GM12873 (cell line): ENCODE results near the gene ASB13.

Source experiments
- TF ChIP-seq, protein P1 (sequence below): IDR thresholded peaks from 2 replicates; pipeline ENCODE4 v1.5.1; 2012; ENCODE audit warnings: low read depth, mild to moderate bottlenecking, moderate library complexity, low read length, control low read depth; ENCODE audit not compliant: insufficient read depth; ENCODE audit errors: missing control alignments

The ASB13 gene

DNA sequence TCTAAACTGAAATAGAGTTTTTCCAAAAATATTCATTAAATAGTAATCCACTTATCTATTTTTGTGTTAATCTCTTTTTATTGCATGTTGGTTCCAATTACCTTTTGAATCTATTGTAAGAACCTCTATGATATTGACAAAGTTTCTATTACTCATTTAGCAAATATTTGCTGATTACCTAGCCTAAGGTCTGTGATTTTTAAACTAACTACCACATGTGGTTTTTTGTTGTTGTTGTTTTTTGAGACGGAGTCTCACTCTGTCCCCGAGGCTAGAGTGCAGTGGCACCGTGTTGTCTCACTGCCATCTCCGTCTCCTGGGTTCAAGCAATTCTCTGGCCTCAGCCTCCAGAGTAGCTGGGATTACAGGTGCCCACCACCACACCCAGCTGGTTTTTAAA lies 2.0 kb upstream of the ASB13 start:
- TF ChIP-seq, protein P1, sequence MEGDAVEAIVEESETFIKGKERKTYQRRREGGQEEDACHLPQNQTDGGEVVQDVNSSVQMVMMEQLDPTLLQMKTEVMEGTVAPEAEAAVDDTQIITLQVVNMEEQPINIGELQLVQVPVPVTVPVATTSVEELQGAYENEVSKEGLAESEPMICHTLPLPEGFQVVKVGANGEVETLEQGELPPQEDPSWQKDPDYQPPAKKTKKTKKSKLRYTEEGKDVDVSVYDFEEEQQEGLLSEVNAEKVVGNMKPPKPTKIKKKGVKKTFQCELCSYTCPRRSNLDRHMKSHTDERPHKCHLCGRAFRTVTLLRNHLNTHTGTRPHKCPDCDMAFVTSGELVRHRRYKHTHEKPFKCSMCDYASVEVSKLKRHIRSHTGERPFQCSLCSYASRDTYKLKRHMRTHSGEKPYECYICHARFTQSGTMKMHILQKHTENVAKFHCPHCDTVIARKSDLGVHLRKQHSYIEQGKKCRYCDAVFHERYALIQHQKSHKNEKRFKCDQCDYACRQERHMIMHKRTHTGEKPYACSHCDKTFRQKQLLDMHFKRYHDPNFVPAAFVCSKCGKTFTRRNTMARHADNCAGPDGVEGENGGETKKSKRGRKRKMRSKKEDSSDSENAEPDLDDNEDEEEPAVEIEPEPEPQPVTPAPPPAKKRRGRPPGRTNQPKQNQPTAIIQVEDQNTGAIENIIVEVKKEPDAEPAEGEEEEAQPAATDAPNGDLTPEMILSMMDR, result no peak

DNA sequence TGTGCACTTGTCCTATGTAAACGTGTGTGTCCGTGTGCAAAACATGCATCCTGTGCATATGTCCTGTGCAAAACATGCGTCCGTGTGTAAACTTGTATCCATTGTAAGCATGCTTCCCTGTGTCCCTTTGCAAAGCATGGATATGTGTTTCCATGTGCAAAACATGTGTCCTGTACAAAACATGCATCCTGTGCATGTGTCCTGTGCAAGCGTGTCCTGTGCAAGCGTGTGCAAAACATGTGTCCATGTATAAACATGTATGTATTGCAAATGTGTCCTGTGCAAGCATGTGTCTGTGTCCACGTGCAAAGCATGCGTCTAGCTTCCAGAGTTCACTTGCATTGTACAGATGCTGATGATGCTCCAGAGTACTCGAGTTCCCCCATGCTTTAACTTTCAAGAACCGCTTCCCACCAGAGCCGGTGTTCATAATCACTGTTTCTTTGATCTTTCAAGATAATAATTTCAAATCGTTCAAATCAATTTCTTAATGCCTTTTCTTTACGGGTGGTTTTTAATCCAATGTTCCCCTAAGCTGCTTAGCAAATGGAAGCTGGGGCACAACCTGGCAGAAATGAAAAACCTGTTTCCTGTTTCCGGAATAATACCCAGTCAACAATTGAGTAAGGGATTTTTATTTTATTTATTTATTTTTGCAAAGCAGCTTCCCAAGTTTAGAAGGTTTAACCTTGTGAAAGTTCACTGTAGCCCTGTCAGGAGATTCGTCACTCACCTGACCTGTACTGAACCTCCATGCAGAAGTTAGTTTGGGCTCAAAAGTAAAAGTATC lies 641 bp upstream of the ASB13 start:
- TF ChIP-seq, protein P1, result no peak

DNA sequence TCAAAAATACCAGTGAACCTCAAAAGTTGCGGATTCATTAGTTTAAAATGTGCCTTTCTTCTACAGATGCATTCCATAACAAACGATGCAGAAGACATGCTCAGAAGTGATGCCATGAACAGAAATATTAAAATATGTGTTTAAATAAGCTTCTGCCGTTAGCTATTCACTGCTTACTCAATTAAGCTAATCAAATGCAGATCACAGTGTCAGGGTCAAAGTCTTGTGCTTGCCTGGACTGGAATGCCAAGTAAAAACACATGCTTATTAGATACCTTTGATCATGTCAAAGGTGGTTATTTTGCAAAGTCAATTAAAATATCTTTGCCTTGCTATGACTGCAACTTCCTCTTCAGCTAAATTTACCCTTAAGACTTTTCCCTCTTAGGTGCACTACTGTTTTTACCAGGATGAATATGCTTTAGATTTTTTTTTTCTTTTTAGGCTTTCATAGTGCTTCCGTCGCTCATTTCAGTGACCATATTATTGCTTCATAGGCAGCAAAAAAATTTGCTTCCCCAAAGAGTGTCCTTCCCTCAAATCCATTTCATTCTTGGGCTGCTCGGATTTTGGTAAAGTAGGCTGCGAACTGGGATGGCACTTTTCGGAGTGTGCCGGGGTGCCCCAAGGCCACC lies 905 bp downstream of the ASB13 start:
- TF ChIP-seq, protein P1, result no peak

DNA sequence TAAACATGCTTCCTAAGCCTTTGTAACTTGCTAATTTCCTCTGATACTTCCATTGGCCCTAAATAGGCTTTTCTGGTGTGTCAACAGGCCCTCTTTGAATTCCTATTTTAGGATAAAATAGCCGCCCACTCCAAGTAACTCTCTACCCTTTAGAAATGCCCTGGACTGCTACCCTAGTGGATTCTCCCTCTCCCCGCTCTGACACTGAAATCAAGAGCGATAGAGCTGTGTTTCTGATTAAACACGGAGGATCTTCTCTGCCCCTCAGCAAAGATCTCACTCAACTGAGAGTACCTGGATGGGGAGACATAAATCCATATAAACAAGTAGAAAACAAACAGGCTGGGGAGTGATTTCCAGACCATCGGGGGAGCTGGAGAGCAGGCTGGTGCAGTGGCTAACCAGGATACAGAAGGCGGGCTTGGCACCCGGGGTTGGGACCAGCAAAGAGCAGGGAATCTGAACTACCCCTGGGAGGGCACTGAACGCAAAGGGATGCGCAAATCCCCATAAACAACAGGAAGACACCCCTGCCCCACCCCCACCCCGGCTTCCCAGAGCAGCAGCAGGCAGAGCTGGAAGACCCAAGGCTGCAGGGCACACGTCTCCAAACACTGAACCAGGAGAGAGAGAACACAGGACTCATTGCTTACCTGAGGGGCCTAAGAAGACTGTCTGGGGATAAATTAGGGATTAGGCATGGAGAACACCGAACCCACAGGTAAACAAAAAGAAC lies 2.5 kb downstream of the ASB13 start:
- TF ChIP-seq, protein P1, result no peak

DNA sequence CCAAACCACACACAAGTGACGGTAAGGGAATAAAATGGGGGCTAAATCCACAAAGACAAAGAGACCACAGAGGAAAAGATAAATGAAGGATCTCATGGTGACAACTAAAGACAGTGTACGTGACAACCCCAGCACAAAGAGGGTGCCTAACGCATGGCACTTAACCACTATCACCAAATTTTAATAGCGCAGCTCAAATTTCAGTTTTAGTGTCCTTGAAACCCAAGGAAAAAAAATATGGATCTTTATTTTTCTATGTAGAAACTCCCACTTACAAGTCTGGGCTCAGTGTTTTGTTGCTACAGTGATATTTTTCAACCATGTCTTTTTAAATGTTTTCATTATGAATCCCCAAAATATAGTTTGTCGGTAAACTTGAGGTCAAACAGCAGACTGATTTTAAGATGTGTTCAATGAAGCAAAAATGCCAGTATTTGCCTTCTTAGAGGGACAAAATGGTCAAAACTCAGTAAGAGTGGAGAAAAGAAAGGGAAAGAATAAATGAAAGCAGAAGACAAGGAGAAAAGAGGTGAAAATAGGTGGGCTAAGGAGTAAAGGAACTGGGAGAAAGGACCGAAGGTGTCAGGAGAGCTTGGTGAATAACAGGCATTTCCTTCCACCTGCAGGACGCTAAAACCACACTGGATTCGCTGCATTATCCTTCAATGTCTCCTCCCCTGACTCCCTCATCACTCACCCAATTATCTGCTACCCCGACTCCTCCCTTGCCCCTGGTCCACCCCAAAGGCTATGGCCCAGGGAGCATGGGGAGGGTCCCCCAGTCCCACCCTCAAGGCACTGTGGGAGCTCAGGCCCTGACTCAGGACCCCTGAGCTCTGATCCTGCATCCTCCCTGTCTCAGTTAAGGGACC lies 3.5 kb downstream of the ASB13 start:
- TF ChIP-seq, protein P1, result no peak

DNA sequence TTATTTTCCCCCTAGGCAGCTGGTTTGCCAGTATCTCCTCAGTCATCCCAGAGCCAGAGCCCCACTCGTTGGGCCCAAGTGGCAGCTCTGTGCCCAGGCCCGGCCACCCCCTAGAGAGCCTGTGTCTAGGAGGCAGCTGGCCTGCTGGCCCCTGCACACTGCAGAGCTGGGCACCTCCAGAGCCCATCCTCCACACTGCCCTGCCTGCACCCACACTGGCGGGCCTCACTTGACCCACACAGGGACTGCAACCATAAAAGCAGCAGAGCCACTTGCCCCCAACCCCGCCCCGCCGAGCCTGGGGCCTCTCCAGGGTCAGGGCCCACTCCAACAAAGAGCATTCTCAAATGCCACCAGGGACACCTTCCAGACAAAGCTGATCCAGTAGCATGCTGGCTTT lies 5.4 kb downstream of the ASB13 start:
- TF ChIP-seq, protein P1, result no peak
